ENCODE data around the gene LRCH1.

- TF ChIP-seq MAX (IDR thresholded peaks at IDR 0.05; ENCODE audit: low read depth) = no peak
- TF ChIP-seq JUND (IDR thresholded peaks at IDR 0.05) = no peak
- TF ChIP-seq ZBTB33 (IDR thresholded peaks at IDR 0.05; ENCODE audit: borderline replicate concordance, low read depth) = no peak
- no peak for TF ChIP-seq CTCF (IDR thresholded peaks at IDR 0.05)
- TF ChIP-seq RCOR1 (IDR thresholded peaks at IDR 0.05; ENCODE audit: low read length) = no peak
Measured at GRCh38 chr13:46571909-46572595, 19.1 kb downstream of the LRCH1 start.

Data from SK-N-SH (cell line).